DND-41 (cell line): ENCODE results near the gene PAK5.

ENCODE experiments used
- CTCF ChIP-seq: IDR thresholded peaks from 2 replicates; pipeline ENCODE4 v1.5.1; 2012; ENCODE audit warnings: borderline replicate concordance, low read length, moderate library complexity, mild to moderate bottlenecking; ENCODE audit not compliant: poor library complexity, severe bottlenecking; ENCODE audit errors: extremely low read depth
- EZH2 ChIP-seq: IDR thresholded peaks from 3 replicates; pipeline ENCODE4 v1.6.1; 2012; ENCODE audit warnings: borderline replicate concordance, low read depth, mild to moderate bottlenecking, moderate library complexity, low read length, inconsistent platforms; ENCODE audit not compliant: severe bottlenecking

DNA sequence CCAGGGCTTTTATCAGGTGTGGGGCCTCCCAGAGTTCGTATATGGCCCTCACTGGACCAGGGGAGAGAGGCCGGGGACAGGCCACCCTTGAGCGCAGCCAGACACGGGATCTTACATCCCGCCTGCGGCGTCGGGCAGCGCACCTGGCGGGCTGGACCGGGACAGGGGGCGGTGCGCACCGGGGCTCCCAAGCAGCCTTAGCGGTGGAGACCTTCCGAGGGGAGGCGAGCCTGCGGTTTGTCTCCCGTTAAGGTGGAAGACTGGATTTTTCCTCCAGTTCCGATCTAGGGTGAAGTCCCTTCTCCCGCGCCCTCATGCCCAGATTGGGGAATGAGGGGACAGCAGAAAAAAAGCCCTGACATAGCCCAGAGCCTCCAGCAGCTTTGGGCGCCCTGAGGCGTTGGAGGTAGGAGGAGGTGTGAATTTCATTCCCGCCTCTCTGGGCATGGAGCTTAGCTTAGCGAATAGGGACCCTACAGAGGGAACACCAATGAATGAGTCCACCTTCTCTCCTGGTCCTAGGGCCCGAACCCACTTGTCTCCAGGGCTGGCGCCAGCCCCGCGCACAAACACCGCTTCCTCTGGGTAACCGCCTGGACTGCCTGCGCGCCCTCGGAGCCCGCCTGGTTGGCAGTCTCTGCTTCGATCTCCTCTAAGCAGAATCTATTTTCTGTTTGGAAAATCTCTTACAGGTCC, 331.2 kb downstream of the PAK5 start:
- TF ChIP-seq CTCF (no peak), EZH2 (no peak)
